Left ventricle myocardium inferior (tissue), 1 donor: ENCODE results near the gene LENEP. TPM values are rescaled to one million over a fixed set of nuclear protein-coding genes. Genes with fewer than 3 reads are reported as not detected.

Experiments
- DNase-seq: peaks from one replicate; pipeline ENCODE4 v3.0.0-alpha.2; 2020
- H3K27ac ChIP-seq: fragments of 200-600 bp; replicated peaks from 2 replicates; pipeline ENCODE4 v1.8.0; 2021
- H3K27me3 ChIP-seq: fragments of 200-600 bp; 2 replicates; pipeline ENCODE4 v1.8.0; 2021; ENCODE audit warnings: low read depth
- H3K36me3 ChIP-seq: fragments of 200-600 bp; 2 replicates; pipeline ENCODE4 v1.8.0; 2021
- H3K4me1 ChIP-seq: fragments of 200-600 bp; 2 replicates; pipeline ENCODE4 v1.8.0; 2021
- H3K4me3 ChIP-seq: fragments of 200-600 bp; 2 replicates; pipeline ENCODE4 v1.8.0; 2021; ENCODE audit warnings: mild to moderate bottlenecking, moderate library complexity
- H3K9me3 ChIP-seq: fragments of 200-600 bp; replicated peaks from 2 replicates; pipeline ENCODE4 v1.8.0; 2021
- CTCF ChIP-seq: fragments of 200-600 bp; IDR thresholded peaks from 2 replicates; pipeline ENCODE4 v1.8.0; 2021; ENCODE audit warnings: antibody characterized with exemption, mild to moderate bottlenecking, borderline replicate concordance
- intact Hi-C: fragments of 100-400 bp; cut with micrococcal nuclease; formaldehyde crosslinking; loops from one replicate; pipeline ENCODE4 v1.11.0; 2022
- microRNA-seq: library from miRNA; unstranded; fragments of <30 nt; microRNA quantifications from one replicate; pipeline ENCODE4 v1.2.0, GENCODE V29; 2020
- total RNA-seq: library from RNA; stranded (reverse); fragmentation: NEBNext Ultra II Directional; extraction: Animal tissue kit (Norgen Biotek cat#: 25700); gene quantifications from one replicate; pipeline ENCODE4 v1.2.1, GENCODE V29; 2021
- donor health status: DM: no; HTN: yes; CAD: no; lungs with severe emphysema.

LENEP gene
- total RNA-seq, 1 donor from 2014 or later = not detected

DNA sequence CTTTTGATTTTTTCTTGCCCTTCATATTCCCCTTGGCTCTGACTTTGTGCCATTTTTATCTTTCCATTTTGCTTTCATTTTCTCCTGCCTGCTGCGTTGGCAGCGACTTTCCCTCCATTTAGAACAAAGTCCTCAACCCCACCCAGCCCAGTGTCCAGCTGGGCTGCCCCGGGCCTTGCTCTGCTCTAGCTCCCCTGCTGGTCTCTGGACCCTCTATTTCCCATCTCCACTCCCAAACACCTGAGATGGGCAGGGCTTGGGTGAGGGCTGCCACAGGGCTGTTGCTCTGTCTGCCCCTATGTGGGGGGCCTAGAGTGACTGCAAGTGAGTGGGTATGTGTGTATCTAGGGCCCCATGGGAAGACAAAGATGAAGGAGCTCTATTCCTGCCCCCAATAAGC lies 50.4 kb downstream of the LENEP start:
- intact Hi-C loops = no loop called here
- Histone ChIP-seq H3K9me3 (no peaks in the 10 kb centered on the region), H3K27ac (no peak overlapping the region), H3K4me3 (no peak overlapping the region), H3K27me3 (no peaks in the 10 kb centered on the region), H3K36me3 (no peaks in the 10 kb centered on the region), H3K4me1 (peaks cover 14% of the 10 kb centered on the region)
- TF ChIP-seq CTCF = no peak
- DNase-seq = no peak

Small RNAs within 50 kb of the gene (microRNA-seq; reads per million reads assigned to microRNA genes)
- gene MIR4258 = not detected

Other genes with a start within 250 kb of the LENEP start
- 4.8 TPM for gene KCNN3, start 123.3 kb upstream of the LENEP start, total RNA-seq
- gene PMVK, start 56.9 kb upstream of the LENEP start, total RNA-seq = 46.5 TPM
- 52.3 TPM for gene PBXIP1, start 37.5 kb upstream of the LENEP start, total RNA-seq
- gene PYGO2, start 31.8 kb upstream of the LENEP start, total RNA-seq = 12.9 TPM
- 43.0 TPM for gene SHC1, start 22.8 kb upstream of the LENEP start, total RNA-seq
- gene CKS1B, start 18.9 kb upstream of the LENEP start, total RNA-seq = 17.8 TPM
- 30.1 TPM for gene FLAD1, start 10.2 kb upstream of the LENEP start, total RNA-seq
- 42.8 TPM for gene ZBTB7B, start 9.2 kb downstream of the LENEP start, total RNA-seq
- gene DCST2, start 40.2 kb downstream of the LENEP start, total RNA-seq = not detected
- not detected for gene DCST1, start 40.2 kb downstream of the LENEP start, total RNA-seq
- 82.1 TPM for gene ADAM15, start 57.7 kb downstream of the LENEP start, total RNA-seq
- 1.7 TPM for gene EFNA4, start 70.2 kb downstream of the LENEP start, total RNA-seq
- gene EFNA3, start 85.3 kb downstream of the LENEP start, total RNA-seq = 0.71 TPM
- 42.9 TPM for gene EFNA1, start 134.3 kb downstream of the LENEP start, total RNA-seq
- 8.2 TPM for gene SLC50A1, start 142.3 kb downstream of the LENEP start, total RNA-seq
- gene DPM3, start 146.9 kb downstream of the LENEP start, total RNA-seq = 54.5 TPM
- 113 TPM for gene KRTCAP2, start 179.7 kb downstream of the LENEP start, total RNA-seq
- 0.11 TPM for gene TRIM46, start 180.3 kb downstream of the LENEP start, total RNA-seq
- gene THBS3, start 214.3 kb downstream of the LENEP start, total RNA-seq = 7.2 TPM
- gene MTX1, start 215.1 kb downstream of the LENEP start, total RNA-seq = 18.0 TPM